Cardiac muscle cell (in vitro differentiated cells and primary cell): ENCODE results near the gene ASL. TPM values are rescaled to one million over a fixed set of nuclear protein-coding genes. Genes with fewer than 3 reads are reported as not detected.
"Not testable (repeated sequence)": the region's sequence is repeated elsewhere in the genome, so short reads cannot be mapped to it uniquely, and the experiment has no call there.

Source experiments
- DNase-seq, 2 donors: peaks; one replicate each; pipeline versions ENCODE4 v3.0.0 to v3.0.0-alpha.2; 2010 to 2017; ENCODE audit warnings: low read depth in 1 of 2, low spot score in 1 of 2
- H3K27ac ChIP-seq: fragments of 200-600 bp; sonication (generic); 2 replicates; pipeline ENCODE4 v1.5.1; 2016
- H3K27me3 ChIP-seq: fragments of 200-600 bp; sonication (generic); 2 replicates; pipeline ENCODE4 v1.6.0; 2016; ENCODE audit warnings: control low read depth
- H3K36me3 ChIP-seq: fragments of 200-600 bp; sonication (generic); 2 replicates; pipeline ENCODE4 v1.5.1; 2016; ENCODE audit warnings: control low read depth
- H3K4me1 ChIP-seq: fragments of 200-600 bp; sonication (generic); 2 replicates; pipeline ENCODE4 v1.8.1; 2017; ENCODE audit warnings: low read depth, mild to moderate bottlenecking, mixed run types
- H3K4me3 ChIP-seq: fragments of 200-600 bp; sonication (generic); 2 replicates; pipeline ENCODE4 v1.5.1; 2016; ENCODE audit warnings: mild to moderate bottlenecking
- H3K9me3 ChIP-seq: fragments of 200-600 bp; sonication (generic); 2 replicates; pipeline ENCODE4 v1.5.1; 2017; ENCODE audit warnings: low read depth, mild to moderate bottlenecking, control low read depth
- polyA plus RNA-seq: library from polyadenylated mRNA; unstranded; fragments of >200 nt; fragmentation: Nextera tagmentation; extraction: Ambion mirVana; gene quantifications from 2 replicates; pipeline ENCODE4 v1.2.1, GENCODE V29; 2016
- total RNA-seq: library from RNA; depleted of rRNA; stranded (reverse); fragments of >200 nt; gene quantifications from 2 replicates; pipeline ENCODE4 v1.2.3, GENCODE V29; 2016
- TF ChIP-seq, protein P1 (sequence below): IDR thresholded peaks from 2 replicates; pipeline ENCODE4 v1.5.1; 2012; ENCODE audit warnings: low read depth, mild to moderate bottlenecking, low read length

ASL gene
- total and polyA plus RNA-seq, 2 experiments from 2014 or later = 17.9 to 18.1 TPM

DNA sequence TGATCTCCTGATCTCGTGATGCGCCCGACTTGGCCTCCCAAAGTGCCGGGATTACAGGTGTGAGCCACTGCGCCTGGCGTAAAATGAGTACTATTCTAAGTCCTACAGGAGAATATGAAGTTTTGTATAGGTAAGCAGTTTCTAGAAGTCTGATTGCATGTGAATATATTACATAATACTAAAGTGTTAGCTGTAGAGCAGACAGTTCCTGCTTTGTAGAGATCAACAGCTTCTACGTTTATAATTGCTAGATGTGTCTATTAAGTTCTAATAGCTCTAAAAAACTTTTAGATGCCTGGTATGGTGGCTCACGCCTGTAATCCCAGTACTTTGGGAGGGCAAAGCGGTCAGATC, 47.5 kb downstream of the ASL start:
- no peaks in the 10 kb centered on the region for H3K27me3 ChIP-seq
- no peaks in the 10 kb centered on the region for H3K9me3 ChIP-seq
- DNase-seq = no peak
- H3K4me3 ChIP-seq = no peak overlapping the region
- peaks cover 15% of the 10 kb centered on the region for H3K4me1 ChIP-seq
- H3K27ac ChIP-seq = no peak overlapping the region
- no peaks in the 10 kb centered on the region for H3K36me3 ChIP-seq
- TF ChIP-seq, protein P1, sequence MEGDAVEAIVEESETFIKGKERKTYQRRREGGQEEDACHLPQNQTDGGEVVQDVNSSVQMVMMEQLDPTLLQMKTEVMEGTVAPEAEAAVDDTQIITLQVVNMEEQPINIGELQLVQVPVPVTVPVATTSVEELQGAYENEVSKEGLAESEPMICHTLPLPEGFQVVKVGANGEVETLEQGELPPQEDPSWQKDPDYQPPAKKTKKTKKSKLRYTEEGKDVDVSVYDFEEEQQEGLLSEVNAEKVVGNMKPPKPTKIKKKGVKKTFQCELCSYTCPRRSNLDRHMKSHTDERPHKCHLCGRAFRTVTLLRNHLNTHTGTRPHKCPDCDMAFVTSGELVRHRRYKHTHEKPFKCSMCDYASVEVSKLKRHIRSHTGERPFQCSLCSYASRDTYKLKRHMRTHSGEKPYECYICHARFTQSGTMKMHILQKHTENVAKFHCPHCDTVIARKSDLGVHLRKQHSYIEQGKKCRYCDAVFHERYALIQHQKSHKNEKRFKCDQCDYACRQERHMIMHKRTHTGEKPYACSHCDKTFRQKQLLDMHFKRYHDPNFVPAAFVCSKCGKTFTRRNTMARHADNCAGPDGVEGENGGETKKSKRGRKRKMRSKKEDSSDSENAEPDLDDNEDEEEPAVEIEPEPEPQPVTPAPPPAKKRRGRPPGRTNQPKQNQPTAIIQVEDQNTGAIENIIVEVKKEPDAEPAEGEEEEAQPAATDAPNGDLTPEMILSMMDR = no peak

DNA sequence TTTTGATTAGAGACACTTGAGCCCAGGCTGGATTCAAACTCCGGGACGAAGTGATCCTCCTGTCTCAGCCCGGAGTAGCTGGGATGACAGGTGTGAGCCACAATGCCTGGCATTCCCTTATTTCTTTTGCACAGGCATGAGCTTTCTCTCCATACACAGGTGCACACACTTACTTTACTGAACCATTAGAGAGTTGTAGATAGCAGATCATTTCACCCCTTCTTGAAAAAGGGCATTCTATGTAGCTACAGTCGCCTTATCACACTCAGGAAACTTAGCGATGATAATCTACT, 48.9 kb downstream of the ASL start:
- not testable (repeated sequence) for H3K9me3 ChIP-seq, H3K4me3 ChIP-seq, H3K27me3 ChIP-seq, H3K36me3 ChIP-seq, DNase-seq
- Histone ChIP-seq H3K4me1 (peaks cover 15% of the 10 kb centered on the region), H3K27ac (peak overlapping the region; percentile 10)

DNA sequence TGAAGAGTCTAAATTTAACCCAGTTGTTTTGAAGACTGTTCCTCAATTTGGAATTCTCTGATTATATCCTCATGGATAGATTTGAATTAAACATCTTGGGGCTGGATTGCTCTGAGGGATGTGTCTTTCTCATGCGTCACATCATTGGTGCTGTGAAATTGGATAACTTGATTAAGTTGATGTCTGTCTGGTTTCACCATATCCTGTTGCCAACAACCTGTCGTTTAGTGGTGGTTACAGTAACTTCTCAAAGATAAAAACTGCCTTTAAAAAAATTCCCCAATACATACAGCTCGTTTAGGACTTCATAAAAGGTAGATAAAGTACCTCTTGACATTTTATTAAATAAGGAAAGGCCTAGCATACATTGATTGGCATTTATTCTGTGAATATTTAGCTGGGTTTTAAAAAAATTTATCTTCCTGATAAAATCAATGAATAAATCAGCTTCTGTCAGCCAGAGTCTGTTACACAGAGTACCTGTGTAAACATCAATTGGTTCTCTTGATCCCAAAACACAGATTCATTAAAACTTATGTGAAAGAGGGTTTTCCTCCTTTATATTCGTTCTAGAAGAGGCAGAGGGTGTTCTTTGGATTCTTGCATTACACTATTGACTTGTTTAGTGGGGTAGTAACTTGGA, 49.6 kb downstream of the ASL start:
- DNase-seq = no peak
- TF ChIP-seq, protein P1 = no peak
- Histone ChIP-seq H3K27ac (peak overlapping the region; percentile 10), H3K9me3 (no peaks in the 10 kb centered on the region), H3K36me3 (no peaks in the 10 kb centered on the region), H3K4me1 (peaks cover 15% of the 10 kb centered on the region), H3K27me3 (no peaks in the 10 kb centered on the region), H3K4me3 (no peak overlapping the region)

DNA sequence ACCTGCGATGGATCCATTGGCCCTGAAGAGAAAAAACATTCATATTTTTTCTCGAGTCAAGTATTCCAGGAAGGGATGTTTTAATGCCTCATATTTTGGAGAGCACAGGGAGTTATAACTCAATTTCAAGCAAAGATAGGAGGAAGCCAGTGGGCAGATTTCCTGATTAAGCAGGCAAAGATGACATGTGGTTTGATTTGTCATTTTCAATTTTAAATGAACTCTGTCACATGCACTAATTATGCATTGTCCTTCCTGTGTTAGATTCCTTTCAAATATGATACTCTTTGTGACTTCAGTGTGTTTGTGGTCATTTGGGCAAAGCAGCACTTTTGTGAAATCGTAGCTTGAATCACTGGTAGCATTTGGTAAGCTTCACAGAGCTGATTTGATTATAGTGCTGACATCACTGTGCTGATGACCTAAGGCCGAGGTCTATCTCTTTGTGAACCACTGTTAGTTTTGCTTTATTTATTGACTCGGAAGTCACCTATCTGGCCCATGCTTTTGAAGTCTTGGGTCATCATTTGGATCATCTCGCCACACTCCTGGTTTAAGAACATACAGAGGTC, 50.2 kb downstream of the ASL start:
- not testable (repeated sequence) for H3K4me3 ChIP-seq, H3K36me3 ChIP-seq, H3K27me3 ChIP-seq, H3K9me3 ChIP-seq, DNase-seq
- H3K4me1 ChIP-seq = peaks cover 15% of the 10 kb centered on the region
- peak overlapping the region; percentile 10 for H3K27ac ChIP-seq

DNA sequence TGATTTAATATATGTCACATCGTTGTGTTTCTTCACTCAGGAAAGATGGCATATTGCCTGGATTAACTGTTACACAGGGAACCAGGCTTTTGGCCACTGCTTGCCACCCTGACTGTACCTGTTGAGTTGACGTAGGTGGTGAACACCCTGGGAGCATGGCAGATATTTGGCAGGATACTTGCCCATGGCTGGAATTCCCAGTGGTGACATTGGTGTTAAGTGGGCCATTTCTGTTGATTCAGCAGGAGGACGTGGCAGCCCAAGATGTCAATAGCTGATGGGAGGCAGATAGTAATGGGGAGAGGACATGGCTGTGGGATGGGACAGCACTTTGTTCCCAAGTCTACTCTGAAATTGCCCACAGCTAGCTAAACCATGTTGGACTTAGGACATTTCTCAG, 51.6 kb downstream of the ASL start:
- not testable (repeated sequence) for H3K36me3 ChIP-seq, DNase-seq, H3K27ac ChIP-seq, H3K4me3 ChIP-seq, H3K9me3 ChIP-seq, H3K27me3 ChIP-seq
- peaks cover 15% of the 10 kb centered on the region for H3K4me1 ChIP-seq

DNA sequence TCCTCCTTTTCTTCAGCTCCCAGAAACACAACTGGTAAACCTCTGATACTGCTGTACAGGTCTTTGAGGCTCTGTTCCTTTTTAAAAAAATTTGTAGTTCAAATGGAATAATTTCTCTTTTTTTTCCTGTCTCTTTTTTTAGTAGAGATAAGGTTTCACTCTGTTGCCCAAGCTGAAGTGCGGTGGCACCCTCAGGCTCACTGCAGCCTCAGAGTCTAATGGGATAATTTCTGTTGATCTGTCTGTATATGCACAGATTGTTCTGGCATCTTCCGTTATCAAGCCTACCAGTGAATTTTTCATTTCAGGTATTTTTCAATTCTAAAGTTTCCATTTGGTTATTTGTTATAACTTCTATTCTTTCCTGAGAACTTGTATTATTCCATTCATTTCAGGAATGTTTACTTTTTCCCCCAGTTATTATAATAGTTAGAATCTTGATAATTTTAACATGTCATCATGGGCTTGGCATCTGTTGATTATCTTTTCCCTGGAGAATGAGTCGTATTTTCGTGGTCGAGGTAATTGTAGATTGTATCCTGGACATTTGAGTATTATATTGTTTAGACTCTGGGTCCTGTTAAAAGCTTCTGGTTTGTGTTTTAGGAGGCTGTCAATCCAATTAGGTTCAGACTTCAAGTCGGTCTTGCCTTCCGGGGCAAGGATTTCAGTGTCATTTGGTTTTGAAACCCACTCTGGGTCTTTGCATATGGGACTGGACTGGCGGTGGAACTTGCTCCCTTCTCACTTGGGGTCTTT, 63.6 kb downstream of the ASL start:
- Histone ChIP-seq H3K36me3 (no peaks in the 10 kb centered on the region), H3K4me1 (peaks cover 24% of the 10 kb centered on the region), H3K4me3 (no peak overlapping the region), H3K27ac (peak overlapping the region; percentile 12), H3K27me3 (no peaks in the 10 kb centered on the region), H3K9me3 (no peaks in the 10 kb centered on the region)
- TF ChIP-seq, protein P1 = no peak
- DNase-seq = no peak

DNA sequence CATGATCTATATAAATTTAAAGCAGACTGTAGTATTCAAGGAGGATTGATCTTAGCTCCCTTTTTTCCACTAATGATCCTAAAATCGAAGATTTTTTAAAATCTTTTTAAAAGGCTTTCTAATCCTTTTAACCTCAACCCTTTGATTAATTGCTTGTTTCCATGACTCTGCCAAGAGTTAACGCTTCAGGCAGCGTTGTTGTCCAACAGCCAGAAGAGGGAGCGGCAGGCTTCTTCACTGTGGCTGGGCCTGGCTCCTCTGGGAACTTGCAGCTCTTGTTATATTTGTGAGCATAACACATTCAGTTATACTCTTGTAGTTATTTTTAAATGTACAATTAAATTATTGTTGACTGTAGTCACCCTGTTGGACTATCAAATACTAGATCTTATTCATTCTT, 65.3 kb downstream of the ASL start:
- DNase-seq = peak; percentile 74 to 89
- Histone ChIP-seq H3K36me3 (no peaks in the 10 kb centered on the region), H3K4me1 (peaks cover 16% of the 10 kb centered on the region), H3K27me3 (no peaks in the 10 kb centered on the region), H3K9me3 (no peaks in the 10 kb centered on the region), H3K4me3 (no peak overlapping the region), H3K27ac (no peak overlapping the region)
- TF ChIP-seq, protein P1 = peak; percentile 83
